ENCODE data around the gene TANGO2. TPM values are rescaled to one million over a fixed set of nuclear protein-coding genes. Genes with fewer than 3 reads are reported as not detected.

Gene TANGO2
- total RNA-seq, 1 experiment from 2014 or later = 17.0 TPM

- H3K9me2 ChIP-seq (ENCODE audit: insufficient read depth) = no peaks in the 10 kb centered on the region
Measured at GRCh38 chr22:19971276-19972124, 49.4 kb upstream of the TANGO2 start.

More at GRCh38 chr22:19971276-19972124, 49.4 kb upstream of the TANGO2 start:
- no peaks in the 10 kb centered on the region for H3K9me3 ChIP-seq (ENCODE audit: control insufficient read depth in 1 of 2, insufficient read depth in 1 of 2, low read depth in 1 of 2, low read length in 2 of 2)
- no peak for DNase-seq (ENCODE audit: low read depth, low spot score)
- H3K4me2 ChIP-seq (ENCODE audit: low read length) = no peak overlapping the region
- no peaks in the 10 kb centered on the region for H3K27me3 ChIP-seq (ENCODE audit: insufficient read depth, low read length)
- TF ChIP-seq ZFX (IDR thresholded peaks at IDR 0.05) (no peak), ZNF274 (IDR thresholded peaks at IDR 0.05; ENCODE audit: low read depth, low read length) (no peak), YY1 (IDR thresholded peaks at IDR 0.05; ENCODE audit: extremely low read depth, insufficient replicate concordance, low read depth, low read length) (no peak), POLR2A (IDR thresholded peaks at IDR 0.05; ENCODE audit: borderline replicate concordance, extremely low read depth, insufficient read depth, insufficient read length) (no peak), FOSL1 (IDR thresholded peaks at IDR 0.05; ENCODE audit: low read depth) (no peak), ATF3 (IDR thresholded peaks at IDR 0.05) (no peak), SIN3A (IDR thresholded peaks at IDR 0.05; ENCODE audit: low read depth) (no peak), REST (IDR thresholded peaks at IDR 0.05; ENCODE audit: low read depth) (no peak), JUND (IDR thresholded peaks at IDR 0.05) (no peak), RAD21 (IDR thresholded peaks at IDR 0.05; ENCODE audit: low read depth) (no peak)
- H3K9ac ChIP-seq (ENCODE audit: low read length) = no peak overlapping the region
- no peak for ATAC-seq
- H3K4me1 ChIP-seq (ENCODE audit: control insufficient read depth in 1 of 2, insufficient read depth in 2 of 2, low read length in 2 of 2) = peaks cover 14 to 28% of the 10 kb centered on the region in 2 experiments
- no peak overlapping the region for H2AFZ ChIP-seq (ENCODE audit: low read depth, low read length, poor library complexity, severe bottlenecking)
- H3K4me3 ChIP-seq (replicated peaks in 1 of 2; ENCODE audit: low read depth in 1 of 2, low read length in 2 of 2) = no peak overlapping the region
- CTCF ChIA-PET = interaction anchor here (1.2 kb wide), 1 partner anchor 158 kb away, joined by 3 read pairs; no protein-coding TSS in a partner anchor
- no peak overlapping the region; the same call in 1 of the 2 replicates for H3K27ac ChIP-seq (ENCODE audit: low read depth, low read length)
- H3K36me3 ChIP-seq (ENCODE audit: control insufficient read depth in 1 of 2, insufficient read depth in 2 of 2, low read length in 2 of 2) = peaks cover 12 to 19% of the 10 kb centered on the region in 2 experiments; a peak in 3 of 4 replicates
- intact Hi-C loops (cut with micrococcal nuclease) = loop anchor here (5.0 kb wide), 1 partner anchor 41 kb away; no protein-coding TSS in a partner anchor
- H3K79me2 ChIP-seq (ENCODE audit: insufficient read depth, low read length) = no peaks in the 10 kb centered on the region
- POLR2A ChIA-PET = no interaction called here
- no TSS peak for BruUV-seq (replicated peaks)
- RAD21 ChIA-PET (ENCODE audit: low non-redundant PET in 1 of 2, low total read pairs in 2 of 2, uncharacterized antibody in 2 of 2, unreplicated experiment in 2 of 2) = interaction anchor here in 1 of 2 experiments (0.5 kb wide), 1 partner anchor 220 kb away, joined by 3 read pairs; no protein-coding TSS in a partner anchor
- H4K20me1 ChIP-seq (ENCODE audit: insufficient read depth) = no peaks in the 10 kb centered on the region

All from HCT116 (cell line).